ENCODE measurements around the gene PGRMC2. TPM values are rescaled to one million over a fixed set of nuclear protein-coding genes. Genes with fewer than 3 reads are reported as not detected.

PGRMC2 gene
- total and polyA plus RNA-seq, 2 of the 4 experiments (the other 2 are of a cell fraction): 13.4 to 40.7 TPM

DNA sequence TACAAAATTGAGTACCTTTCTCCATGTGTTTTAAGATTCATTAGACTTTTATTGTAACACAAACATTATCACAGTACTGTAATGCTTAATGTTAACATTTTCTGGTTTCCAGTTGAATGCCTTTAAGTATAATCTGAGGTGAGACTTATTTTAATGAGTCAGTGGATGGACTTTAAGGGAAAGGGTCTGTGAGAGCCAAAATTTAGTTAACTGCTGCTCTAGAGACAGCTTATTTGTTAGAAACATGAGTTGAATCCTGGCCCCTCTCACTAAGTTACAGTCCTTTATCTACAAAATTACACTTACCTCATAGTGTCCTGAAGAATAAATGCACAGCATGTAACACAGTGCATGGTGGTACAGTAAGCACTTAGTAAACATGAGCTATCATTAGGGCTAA lies 66.0 kb downstream of the PGRMC2 start:
- Histone ChIP-seq H2BK20ac (ENCODE audit: low read depth, low read length) (no peak overlapping the region), H3K14ac (replicated peaks; ENCODE audit: low read depth, low read length) (no peak overlapping the region), H3K36me3 (ENCODE audit: control insufficient read depth, insufficient read depth, low read length) (no peaks in the 10 kb centered on the region), H3K27ac (ENCODE audit: insufficient read depth, low read length) (no peak overlapping the region), H2AFZ (replicated peaks; ENCODE audit: low read length, poor library complexity) (no peak overlapping the region), H3K9me3 (ENCODE audit: control insufficient read depth, insufficient read depth, low read length) (no peaks in the 10 kb centered on the region), H3K4me1 (ENCODE audit: control insufficient read depth, insufficient read depth, low read length) (peaks cover 12% of the 10 kb centered on the region), H3K18ac (ENCODE audit: low read depth, low read length) (peak overlapping the region; percentile 86; the same call in 1 of the 2 replicates), H2BK15ac (ENCODE audit: low read depth, low read length) (no peak overlapping the region), H2BK5ac (ENCODE audit: low read depth, low read length, poor library complexity, severe bottlenecking) (no peak overlapping the region), H3K23ac (ENCODE audit: low read depth, low read length) (no peak overlapping the region), H3K79me1 (ENCODE audit: low read depth in 1 of 2, low read length in 2 of 2) (no peaks in the 10 kb centered on the region), H3K4me3 (ENCODE audit: insufficient read depth, low read depth, low read length) (no peak overlapping the region), H3K4me2 (ENCODE audit: low read depth, low read length) (0 out of 2 replicates have a peak overlapping the region, but pooled peaks have one; percentile 13), H4K5ac (ENCODE audit: low read depth, low read length) (peak overlapping the region; percentile 89), H2AK5ac (ENCODE audit: low read depth, low read length) (no peak overlapping the region), H4K8ac (ENCODE audit: low read depth in 2 of 2, low read length in 2 of 2) (no peak overlapping the region; a peak in 1 of 4 replicates), H3K27me3 (ENCODE audit: control insufficient read depth, insufficient read depth, low read length) (no peaks in the 10 kb centered on the region), H4K20me1 (ENCODE audit: insufficient read depth, low read length) (no peaks in the 10 kb centered on the region), H4K91ac (ENCODE audit: insufficient read depth, low read depth, low read length) (no peak overlapping the region), H3K9me1 (ENCODE audit: insufficient read depth, low read length) (no peaks in the 10 kb centered on the region), H2BK120ac (ENCODE audit: low read depth, low read length) (peak overlapping the region; percentile 42; the same call in 1 of the 2 replicates), H3K9ac (ENCODE audit: low read depth, low read length) (no peak overlapping the region; the same call in 1 of the 2 replicates), H3K56ac (ENCODE audit: extremely low read depth, insufficient read depth, low read length) (no peak overlapping the region), H2AK9ac (replicated peaks; ENCODE audit: low read depth, low read length, poor library complexity) (no peak overlapping the region), H3K4ac (ENCODE audit: low read depth, low read length) (no peak overlapping the region)
- in situ Hi-C loops (cut with MboI; ENCODE audit: low sequenced_read_pairs): no loop called here
- dilution Hi-C loops (cut with HindIII; ENCODE audit: low sequenced_read_pairs, unreplicated experiment): no loop called here
- ChIA-PET POLR2A (ENCODE audit: unreplicated experiment) (no interaction called here), CTCF (interaction anchor here (0.6 kb wide), 1 partner anchor 69 kb away, joined by 3 read pairs; no protein-coding TSS in a partner anchor)
- DNase-seq (no peak), ATAC-seq (ENCODE audit: low read depth) (no peak)
- no peak for TF ChIP-seq POLR2A (IDR thresholded peaks at IDR 0.05; ENCODE audit: low read depth, low read length)
- TF ChIP-seq FOS (IDR thresholded peaks at IDR 0.05; ENCODE audit: low read depth, low read length): no peak
- no TSS peak for BruUV-seq (replicated peaks)
- intact Hi-C loops (cut with micrococcal nuclease): no loop called here

Measured in IMR-90 (cell line).